HepG2 (cell line): ENCODE measurements around the gene SLC16A6. TPM values are rescaled to one million over a fixed set of nuclear protein-coding genes. Genes with fewer than 3 reads are reported as not detected.

Experiments
- CENPX ChIP-seq: sonication (generic); formaldehyde crosslinking; IDR thresholded peaks from 2 replicates; pipeline ENCODE4 v1.9.0; 2021; ENCODE audit warnings: mild to moderate bottlenecking, missing genetic modification reagents, moderate library complexity
- DNMT3B ChIP-seq: conservative IDR thresholded peaks from 2 replicates; pipeline ENCODE4 v1.6.1; 2016; ENCODE audit warnings: missing biosample characterization, control low read depth
- KDM5A ChIP-seq: fragments of 200-600 bp; sonication (generic); IDR thresholded peaks from 2 replicates; pipeline ENCODE4 v1.7.0; 2018; ENCODE audit warnings: antibody characterized with exemption, mild to moderate bottlenecking, low read length, borderline replicate concordance
- MLLT10 ChIP-seq: sonication (generic); formaldehyde crosslinking; IDR thresholded peaks from 2 replicates; pipeline ENCODE4 v1.4.0; 2020; ENCODE audit warnings: missing genetic modification reagents
- NFKBIZ ChIP-seq: IDR thresholded peaks from 2 replicates; pipeline ENCODE4 v1.6.1; 2018; ENCODE audit warnings: missing genetic modification reagents, missing compliant biosample characterization
- NFYC ChIP-seq: IDR thresholded peaks from 2 replicates; pipeline ENCODE4 v1.6.1; 2016; ENCODE audit warnings: missing genetic modification reagents, missing compliant biosample characterization
- PCBP2 ChIP-seq: fragments of 200-400 bp; formaldehyde crosslinking; optimal IDR thresholded peaks from 2 replicates; pipeline ENCODE3; 2018; ENCODE audit warnings: low read length, low read depth; ENCODE audit not compliant: poor library complexity, severe bottlenecking
- TEAD3 ChIP-seq: optimal IDR thresholded peaks from 2 replicates; pipeline ENCODE3; 2016; ENCODE audit warnings: borderline replicate concordance
- TOPORS ChIP-seq: sonication (generic); formaldehyde crosslinking; IDR thresholded peaks from 2 replicates; pipeline ENCODE4 v1.8.0; 2023; ENCODE audit warnings: mild to moderate bottlenecking, missing genetic modification reagents
- XRCC5 ChIP-seq: fragments of 200-400 bp; formaldehyde crosslinking; optimal IDR thresholded peaks from 2 replicates; pipeline ENCODE3; 2017; ENCODE audit warnings: mild to moderate bottlenecking, low read length
- ZBTB21 ChIP-seq: sonication (generic); formaldehyde crosslinking; IDR thresholded peaks from 2 replicates; pipeline ENCODE4 v1.4.0; 2020; ENCODE audit warnings: missing genetic modification reagents
- ZFAT ChIP-seq: sonication (generic); formaldehyde crosslinking; conservative IDR thresholded peaks from 2 replicates; pipeline ENCODE4 v1.8.1; 2023; ENCODE audit warnings: missing genetic modification reagents, inconsistent platforms
- ZFP90 ChIP-seq: sonication (generic); formaldehyde crosslinking; IDR thresholded peaks from 2 replicates; pipeline ENCODE4 v1.8.0; 2022; ENCODE audit warnings: missing genetic modification reagents, mild to moderate bottlenecking, inconsistent platforms, borderline replicate concordance
- ZKSCAN5 ChIP-seq: sonication (generic); formaldehyde crosslinking; IDR thresholded peaks from 2 replicates; pipeline ENCODE4 v1.5.1; 2020; ENCODE audit warnings: mild to moderate bottlenecking, missing genetic modification reagents
- ZNF143 ChIP-seq: sonication (generic); formaldehyde crosslinking; IDR thresholded peaks from 2 replicates; pipeline ENCODE4 v1.4.0; 2020; ENCODE audit warnings: missing genetic modification reagents
- ZNF563 ChIP-seq: sonication (generic); formaldehyde crosslinking; IDR thresholded peaks from 2 replicates; pipeline ENCODE4 v1.8.0; 2022; ENCODE audit warnings: mild to moderate bottlenecking, moderate library complexity, missing genetic modification reagents
- ZNF607 ChIP-seq: sonication (generic); formaldehyde crosslinking; IDR thresholded peaks from 2 replicates; pipeline ENCODE4 v1.5.1; 2020; ENCODE audit warnings: missing genetic modification reagents, mild to moderate bottlenecking, borderline replicate concordance
- ZNF781 ChIP-seq: sonication (generic); formaldehyde crosslinking; IDR thresholded peaks from 2 replicates; pipeline ENCODE4 v1.5.1; 2020; ENCODE audit warnings: borderline replicate concordance, mild to moderate bottlenecking, missing genetic modification reagents; ENCODE audit errors: not compliant biosample characterization
- polyA plus RNA-seq, 8 experiments: library from polyadenylated mRNA; depleted of rRNA in 3 of 8; stranded (reverse) in 7 of 8; unstranded in 1 of 8; fragments of >200 nt; fragmentation: Illumina TruSeq in 4 of 8; extraction: Trizol in 4 of 8; gene quantifications; 2 replicates each; pipeline versions ENCODE4 v1.2.1 to v1.2.3, GENCODE V29; 2011 to 2016; ENCODE audit warnings: low read depth in 4 of 8, missing spikeins in 1 of 8, mixed read lengths in 1 of 8; ENCODE audit not compliant: insufficient read depth in 1 of 8
- total RNA-seq, 5 experiments: library from RNA; depleted of rRNA; stranded (reverse); fragments of >200 nt; fragmentation: Illumina TruSeq; extraction: Trizol; gene quantifications; 2 replicates each; pipeline ENCODE4 v1.2.3, GENCODE V29; 2016; ENCODE audit warnings: low read depth in 1 of 5
- TF ChIP-seq, protein P1 (sequence below): sonication (generic); formaldehyde crosslinking; conservative IDR thresholded peaks from 2 replicates; pipeline ENCODE4 v1.4.0; 2020; ENCODE audit warnings: missing genetic modification reagents
- TF ChIP-seq, protein P2 (sequence below): sonication (generic); formaldehyde crosslinking; IDR thresholded peaks from 2 replicates; pipeline ENCODE4 v1.5.0; 2020; ENCODE audit warnings: mild to moderate bottlenecking, low read depth, missing genetic modification reagents, borderline replicate concordance
- TF ChIP-seq, protein P3 (sequence below): sonication (generic); formaldehyde crosslinking; IDR thresholded peaks from 2 replicates; pipeline ENCODE4 v1.4.0; 2020; ENCODE audit warnings: missing genetic modification reagents, low read depth, mild to moderate bottlenecking, borderline replicate concordance
- TF ChIP-seq, protein P4 (sequence below): sonication (generic); formaldehyde crosslinking; IDR thresholded peaks from 2 replicates; pipeline ENCODE4 v1.9.0; 2022; ENCODE audit warnings: low read depth, missing genetic modification reagents
- TF ChIP-seq, protein P5 (sequence below): sonication (generic); formaldehyde crosslinking; IDR thresholded peaks from 2 replicates; pipeline ENCODE4 v1.4.0; 2020; ENCODE audit warnings: missing genetic modification reagents
- TF ChIP-seq, protein P6 (sequence below): sonication (generic); formaldehyde crosslinking; IDR thresholded peaks from 2 replicates; pipeline ENCODE4 v1.8.1; 2023; ENCODE audit warnings: mild to moderate bottlenecking, missing genetic modification reagents

Gene SLC16A6
- total and polyA plus RNA-seq, 2 of the 13 experiments (the other 11 are each of a cell fraction or from before 2014, with no cell fraction given), result 1.1 to 44.7 TPM

DNA sequence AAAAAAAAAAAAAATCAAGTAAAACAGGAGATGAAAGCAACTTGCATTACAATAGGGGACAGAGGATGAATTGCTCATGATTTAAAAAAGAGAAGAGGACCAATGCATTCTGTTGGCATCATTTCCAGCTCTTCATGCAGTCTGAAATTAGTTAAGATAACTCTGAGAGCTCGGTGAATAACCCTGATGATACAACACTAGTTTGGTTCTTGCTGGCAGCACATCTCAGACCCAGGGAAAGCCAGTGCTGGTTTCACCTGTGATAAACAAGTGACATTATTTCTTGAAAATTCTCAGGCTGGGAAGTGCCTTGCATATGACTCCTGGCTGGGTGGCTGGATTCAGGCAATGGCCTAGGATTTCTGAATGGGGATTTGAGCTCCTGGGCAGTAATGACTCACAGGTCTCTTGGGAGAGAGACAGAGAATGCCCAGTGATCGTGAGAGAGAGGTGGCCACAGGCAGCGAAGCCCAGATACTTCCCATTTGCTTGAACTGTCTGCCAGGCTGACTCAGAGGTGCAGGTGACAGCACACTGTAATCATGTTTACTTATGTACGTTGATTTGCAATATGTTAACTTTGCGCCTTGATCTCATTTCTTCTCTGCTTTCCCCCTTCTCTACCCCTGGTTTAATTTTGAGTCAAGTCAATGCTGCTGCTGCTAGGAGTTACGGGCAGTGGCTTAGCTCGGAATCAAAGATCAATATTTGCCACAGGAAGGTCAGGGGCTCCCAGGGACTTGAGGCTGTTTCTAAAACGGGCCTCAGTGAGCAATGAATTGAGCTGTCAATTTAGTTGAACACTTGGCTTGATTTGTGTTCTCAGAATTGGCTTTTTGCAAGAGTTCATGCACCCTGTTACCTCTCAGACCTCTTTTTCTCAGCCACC lies 27.4 kb upstream of the SLC16A6 start (continued):
- TF ChIP-seq, protein P1, sequence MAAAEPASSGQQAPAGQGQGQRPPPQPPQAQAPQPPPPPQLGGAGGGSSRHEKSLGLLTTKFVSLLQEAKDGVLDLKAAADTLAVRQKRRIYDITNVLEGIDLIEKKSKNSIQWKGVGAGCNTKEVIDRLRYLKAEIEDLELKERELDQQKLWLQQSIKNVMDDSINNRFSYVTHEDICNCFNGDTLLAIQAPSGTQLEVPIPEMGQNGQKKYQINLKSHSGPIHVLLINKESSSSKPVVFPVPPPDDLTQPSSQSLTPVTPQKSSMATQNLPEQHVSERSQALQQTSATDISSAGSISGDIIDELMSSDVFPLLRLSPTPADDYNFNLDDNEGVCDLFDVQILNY (CRISPR knock-in tag), result 0 out of 2 replicates have a peak, but pooled peaks have one; percentile 40
- TF ChIP-seq ZBTB21 (no peak), TEAD3 (CRISPR knock-in tag) (peak; percentile 47), ZNF563 (CRISPR knock-in tag) (no peak), DNMT3B (CRISPR knock-in tag) (peak; percentile 73; the same call in 1 of the 2 replicates), ZFAT (CRISPR knock-in tag) (no peak), XRCC5 (no peak), ZNF781 (CRISPR knock-in tag) (no peak), ZKSCAN5 (CRISPR knock-in tag) (no peak), CENPX (no peak), ZNF143 (no peak), ZFP90 (CRISPR knock-in tag) (peak; percentile 74), TOPORS (no peak), KDM5A (no peak), MLLT10 (no peak), ZNF607 (CRISPR knock-in tag) (no peak), NFYC (CRISPR knock-in tag) (no peak; the same call in 1 of the 2 replicates), PCBP2 (no peak), NFKBIZ (CRISPR knock-in tag) (0 out of 2 replicates have a peak, but pooled peaks have one; percentile 73)
- TF ChIP-seq, protein P2, sequence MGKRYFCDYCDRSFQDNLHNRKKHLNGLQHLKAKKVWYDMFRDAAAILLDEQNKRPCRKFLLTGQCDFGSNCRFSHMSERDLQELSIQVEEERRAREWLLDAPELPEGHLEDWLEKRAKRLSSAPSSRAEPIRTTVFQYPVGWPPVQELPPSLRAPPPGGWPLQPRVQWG (CRISPR knock-in tag), result no peak
- TF ChIP-seq, protein P3, sequence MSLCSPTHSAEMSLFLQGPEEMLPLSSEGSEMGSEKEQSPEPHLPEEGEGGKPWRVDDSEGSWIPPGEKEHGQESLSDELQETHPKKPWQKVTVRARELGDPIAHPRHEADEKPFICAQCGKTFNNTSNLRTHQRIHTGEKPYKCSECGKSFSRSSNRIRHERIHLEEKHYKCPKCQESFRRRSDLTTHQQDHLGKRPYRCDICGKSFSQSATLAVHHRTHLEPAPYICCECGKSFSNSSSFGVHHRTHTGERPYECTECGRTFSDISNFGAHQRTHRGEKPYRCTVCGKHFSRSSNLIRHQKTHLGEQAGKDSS (CRISPR knock-in tag), result 0 out of 2 replicates have a peak, but pooled peaks have one; percentile 28
- TF ChIP-seq, protein P4, sequence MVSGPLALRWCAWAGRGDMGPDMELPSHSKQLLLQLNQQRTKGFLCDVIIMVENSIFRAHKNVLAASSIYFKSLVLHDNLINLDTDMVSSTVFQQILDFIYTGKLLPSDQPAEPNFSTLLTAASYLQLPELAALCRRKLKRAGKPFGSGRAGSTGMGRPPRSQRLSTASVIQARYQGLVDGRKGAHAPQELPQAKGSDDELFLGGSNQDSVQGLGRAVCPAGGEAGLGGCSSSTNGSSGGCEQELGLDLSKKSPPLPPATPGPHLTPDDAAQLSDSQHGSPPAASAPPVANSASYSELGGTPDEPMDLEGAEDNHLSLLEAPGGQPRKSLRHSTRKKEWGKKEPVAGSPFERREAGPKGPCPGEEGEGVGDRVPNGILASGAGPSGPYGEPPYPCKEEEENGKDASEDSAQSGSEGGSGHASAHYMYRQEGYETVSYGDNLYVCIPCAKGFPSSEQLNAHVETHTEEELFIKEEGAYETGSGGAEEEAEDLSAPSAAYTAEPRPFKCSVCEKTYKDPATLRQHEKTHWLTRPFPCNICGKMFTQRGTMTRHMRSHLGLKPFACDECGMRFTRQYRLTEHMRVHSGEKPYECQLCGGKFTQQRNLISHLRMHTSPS (CRISPR knock-in tag), result peak; percentile 74
- TF ChIP-seq, protein P5, sequence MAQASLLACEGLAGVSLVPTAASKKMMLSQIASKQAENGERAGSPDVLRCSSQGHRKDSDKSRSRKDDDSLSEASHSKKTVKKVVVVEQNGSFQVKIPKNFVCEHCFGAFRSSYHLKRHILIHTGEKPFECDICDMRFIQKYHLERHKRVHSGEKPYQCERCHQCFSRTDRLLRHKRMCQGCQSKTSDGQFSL (CRISPR knock-in tag), result no peak
- TF ChIP-seq, protein P6, sequence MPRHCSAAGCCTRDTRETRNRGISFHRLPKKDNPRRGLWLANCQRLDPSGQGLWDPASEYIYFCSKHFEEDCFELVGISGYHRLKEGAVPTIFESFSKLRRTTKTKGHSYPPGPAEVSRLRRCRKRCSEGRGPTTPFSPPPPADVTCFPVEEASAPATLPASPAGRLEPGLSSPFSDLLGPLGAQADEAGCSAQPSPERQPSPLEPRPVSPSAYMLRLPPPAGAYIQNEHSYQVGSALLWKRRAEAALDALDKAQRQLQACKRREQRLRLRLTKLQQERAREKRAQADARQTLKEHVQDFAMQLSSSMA (CRISPR knock-in tag), result no peak
